Measurements from ENCODE around the gene SNAP47.

DNA sequence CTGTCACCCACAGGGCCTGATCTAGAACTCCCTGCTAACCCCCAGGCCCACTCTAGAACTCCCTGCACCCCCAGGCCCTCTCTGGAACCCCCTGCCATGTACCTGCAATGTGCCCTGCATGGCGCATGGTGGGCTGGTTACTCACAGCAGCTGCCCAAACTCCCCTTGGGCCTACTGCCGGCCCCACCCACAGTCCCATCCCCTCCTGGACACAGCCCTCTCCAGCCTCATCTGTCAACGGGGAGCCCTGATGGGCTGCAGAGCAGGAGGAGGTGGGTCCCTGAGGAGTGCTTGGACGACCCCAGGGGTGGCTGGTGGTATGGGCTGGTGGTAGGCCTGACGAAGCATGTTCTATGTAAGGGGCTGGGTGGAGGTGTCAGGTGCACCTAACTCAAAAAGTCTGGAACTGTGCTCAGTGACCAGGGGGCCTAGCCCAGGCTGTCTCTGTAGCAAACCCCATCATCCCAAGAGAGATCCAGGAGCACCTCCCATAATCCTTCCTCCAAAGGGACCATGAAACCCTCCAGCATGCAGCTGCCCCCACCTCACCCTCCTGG lies 61.2 kb downstream of the SNAP47 start:
- TF ChIP-seq POLR2AphosphoS5 (IDR thresholded peaks at IDR 0.05; ENCODE audit: low read depth, low read length), result no peak
- no peak for TF ChIP-seq POLR2A (IDR thresholded peaks at IDR 0.05; ENCODE audit: low read depth, low read length)

Measured in GM12891 (cell line).